ENCODE results near the gene BMERB1.
A peak's percentile ranks its signal among the peaks of the same experiment; 100 is the strongest.
"Not testable (repeated sequence)": the region's sequence is repeated elsewhere in the genome, so short reads cannot be mapped to it uniquely, and the experiment has no call there.

BMERB1 gene

GRCh38 chr16:15426796-15427195 lies 7.6 kb upstream of the BMERB1 start:
- DNase-seq, result no peak

GRCh38 chr16:15427648-15428239 lies 6.6 kb upstream of the BMERB1 start:
- peak; percentile 46 for DNase-seq

- DNase-seq, result not testable (repeated sequence)
Measured at GRCh38 chr16:15430884-15431283, 3.5 kb upstream of the BMERB1 start.

GRCh38 chr16:15434079-15434424 lies 336 bp upstream of the BMERB1 start:
- no peak for DNase-seq

- peak; percentile 8 for DNase-seq
Measured at GRCh38 chr16:15435216-15435864, 952 bp downstream of the BMERB1 start.

GRCh38 chr16:15439102-15439501 lies 4.7 kb downstream of the BMERB1 start:
- no peak for DNase-seq

GRCh38 chr16:15439521-15439920 lies 5.1 kb downstream of the BMERB1 start:
- no peak for DNase-seq

- no peak for DNase-seq
Measured at GRCh38 chr16:15440852-15441251, 6.5 kb downstream of the BMERB1 start.

- not testable (repeated sequence) for DNase-seq
Measured at GRCh38 chr16:15442140-15442539, 7.8 kb downstream of the BMERB1 start.

- DNase-seq, result no peak
Measured at GRCh38 chr16:15443753-15444152, 9.4 kb downstream of the BMERB1 start.

- no peak for DNase-seq
Measured at GRCh38 chr16:15444264-15444663, 9.9 kb downstream of the BMERB1 start.

- DNase-seq, result no peak
Measured at GRCh38 chr16:15445450-15445849, 11.1 kb downstream of the BMERB1 start.

- DNase-seq, result no peak
Measured at GRCh38 chr16:15446901-15447300, 12.5 kb downstream of the BMERB1 start.

- no peak for DNase-seq
Measured at GRCh38 chr16:15450624-15451023, 16.2 kb downstream of the BMERB1 start.

- no peak for DNase-seq
Measured at GRCh38 chr16:15451098-15451731, 16.8 kb downstream of the BMERB1 start.

- DNase-seq, result no peak
Measured at GRCh38 chr16:15452246-15452855, 18.0 kb downstream of the BMERB1 start.

GRCh38 chr16:15453296-15453695 lies 18.9 kb downstream of the BMERB1 start:
- not testable (repeated sequence) for DNase-seq

- DNase-seq, result not testable (repeated sequence)
Measured at GRCh38 chr16:15454933-15455332, 20.5 kb downstream of the BMERB1 start.

- no peak for DNase-seq
Measured at GRCh38 chr16:15457400-15457799, 23.0 kb downstream of the BMERB1 start.

- no peak for DNase-seq
Measured at GRCh38 chr16:15457958-15458357, 23.6 kb downstream of the BMERB1 start.

GRCh38 chr16:15459791-15460190 lies 25.4 kb downstream of the BMERB1 start:
- no peak for DNase-seq

- DNase-seq, result no peak
Measured at GRCh38 chr16:15460601-15461000, 26.2 kb downstream of the BMERB1 start.

- no peak for DNase-seq
Measured at GRCh38 chr16:15461376-15461775, 27.0 kb downstream of the BMERB1 start.

Measured in inflammatory macrophage treated with lipopolysaccharide for 4 hours (primary cell).